ENCODE measurements around the gene WDR38. TPM values are rescaled to one million over a fixed set of nuclear protein-coding genes. Genes with fewer than 3 reads are reported as not detected.
A peak's percentile ranks its signal among the peaks of the same experiment; 100 is the strongest.

Gene WDR38
- total RNA-seq, 1 experiment from 2014 or later: not detected

DNA sequence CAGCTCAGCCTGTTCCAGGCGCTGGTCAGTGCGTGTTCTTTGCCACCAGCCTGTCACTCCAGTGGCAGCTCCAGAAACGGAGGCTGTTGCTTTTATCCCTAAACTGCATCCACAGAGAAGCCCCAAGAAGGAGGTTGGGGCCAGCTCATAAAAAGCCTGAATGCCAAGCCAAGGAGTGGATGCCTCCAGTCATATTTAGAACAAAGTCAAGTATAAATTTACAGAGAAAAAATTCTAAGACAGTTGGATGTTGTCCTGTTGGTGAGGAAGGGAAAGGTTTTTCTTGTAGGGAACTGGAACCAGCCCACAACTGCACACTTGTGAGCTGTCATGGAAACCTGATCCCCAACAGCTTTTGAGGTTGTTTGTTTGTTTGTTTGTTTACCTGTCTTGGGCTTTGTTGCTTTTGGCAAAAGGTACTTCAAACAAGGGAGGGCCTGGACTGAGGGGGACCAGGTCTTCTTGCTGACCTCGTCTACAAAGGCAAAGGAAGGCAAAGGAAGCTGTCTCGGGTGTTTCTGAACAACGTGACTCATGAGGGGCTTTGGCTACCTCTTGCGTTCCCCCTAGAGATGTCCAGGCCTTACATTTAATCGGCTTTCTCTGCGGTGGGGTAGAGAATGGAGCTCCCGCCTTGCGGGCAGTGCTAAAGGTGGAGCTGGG is 39.6 kb upstream of the WDR38 start:
- TF ChIP-seq, protein P1, sequence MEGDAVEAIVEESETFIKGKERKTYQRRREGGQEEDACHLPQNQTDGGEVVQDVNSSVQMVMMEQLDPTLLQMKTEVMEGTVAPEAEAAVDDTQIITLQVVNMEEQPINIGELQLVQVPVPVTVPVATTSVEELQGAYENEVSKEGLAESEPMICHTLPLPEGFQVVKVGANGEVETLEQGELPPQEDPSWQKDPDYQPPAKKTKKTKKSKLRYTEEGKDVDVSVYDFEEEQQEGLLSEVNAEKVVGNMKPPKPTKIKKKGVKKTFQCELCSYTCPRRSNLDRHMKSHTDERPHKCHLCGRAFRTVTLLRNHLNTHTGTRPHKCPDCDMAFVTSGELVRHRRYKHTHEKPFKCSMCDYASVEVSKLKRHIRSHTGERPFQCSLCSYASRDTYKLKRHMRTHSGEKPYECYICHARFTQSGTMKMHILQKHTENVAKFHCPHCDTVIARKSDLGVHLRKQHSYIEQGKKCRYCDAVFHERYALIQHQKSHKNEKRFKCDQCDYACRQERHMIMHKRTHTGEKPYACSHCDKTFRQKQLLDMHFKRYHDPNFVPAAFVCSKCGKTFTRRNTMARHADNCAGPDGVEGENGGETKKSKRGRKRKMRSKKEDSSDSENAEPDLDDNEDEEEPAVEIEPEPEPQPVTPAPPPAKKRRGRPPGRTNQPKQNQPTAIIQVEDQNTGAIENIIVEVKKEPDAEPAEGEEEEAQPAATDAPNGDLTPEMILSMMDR (IDR thresholded peaks at IDR 0.05; ENCODE audit: unreplicated experiment): no peak
- peak overlapping the region; percentile 46 for H3K27ac Mint-ChIP-seq (ENCODE audit: low read depth, unreplicated experiment)
- no peaks in the 10 kb centered on the region for H3K27me3 Mint-ChIP-seq (ENCODE audit: insufficient read depth, unreplicated experiment)
- no peak overlapping the region for H3K4me3 Mint-ChIP-seq (ENCODE audit: unreplicated experiment)
- POLR2A ChIA-PET: interaction anchor here (0.7 to 2.9 kb wide), 11 partner anchors 13 to 56 kb away, joined by 3 to 11 read pairs (median 4); partner anchors contain the start of genes NR6A1, RPL35 and WDR38
- intact Hi-C loops (cut with micrococcal nuclease): loop anchor here (5.0 kb wide), 1 partner anchor 39 kb away; the partner anchor contains the start of gene WDR38
- no peak for DNase-seq (ENCODE audit: unreplicated experiment)
- H3K4me1 Mint-ChIP-seq (ENCODE audit: insufficient read depth, unreplicated experiment): peaks cover 41% of the 10 kb centered on the region
- CTCF ChIA-PET: interaction anchor here (0.6 to 10.1 kb wide), 8 partner anchors 10 to 47 kb away, joined by 3 to 112 read pairs (median 4); partner anchors contain the start of genes NR6A1, OLFML2A and WDR38
- no peaks in the 10 kb centered on the region for H3K36me3 Mint-ChIP-seq (ENCODE audit: insufficient read depth, unreplicated experiment)
- no TSS peak for BruUV-seq (replicated peaks)
- H3K9me3 Mint-ChIP-seq (ENCODE audit: unreplicated experiment): no peaks in the 10 kb centered on the region

DNA sequence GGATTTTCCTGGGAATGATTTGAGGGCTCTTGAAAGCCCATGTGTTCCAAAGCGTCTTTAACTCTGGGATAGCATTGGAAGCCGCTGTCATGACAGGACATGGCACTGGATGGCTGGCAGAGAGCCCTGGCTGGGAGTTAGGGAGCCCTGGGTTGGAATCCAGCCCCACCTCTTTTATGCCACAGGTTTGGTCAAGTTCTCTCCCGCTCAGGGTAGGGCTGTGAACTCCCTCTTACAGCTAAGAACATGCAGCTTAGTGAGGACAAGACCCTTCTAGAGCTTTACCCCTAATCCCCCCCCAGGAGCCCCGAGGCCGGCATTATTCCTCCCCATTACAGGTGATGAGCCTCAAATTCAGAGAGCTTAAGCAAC is 39.1 kb upstream of the WDR38 start:
- CTCF ChIA-PET: interaction anchor here (0.6 to 10.1 kb wide), 8 partner anchors 10 to 61 kb away, joined by 3 to 112 read pairs (median 4); partner anchors contain the start of genes NR6A1, OLFML2A and WDR38
- peak; percentile 55 for DNase-seq (ENCODE audit: unreplicated experiment)
- BruUV-seq (replicated peaks): no TSS peak
- Mint-ChIP-seq H3K4me3 (ENCODE audit: unreplicated experiment) (no peak overlapping the region), H3K27ac (ENCODE audit: low read depth, unreplicated experiment) (peak overlapping the region; percentile 9), H3K9me3 (ENCODE audit: unreplicated experiment) (no peaks in the 10 kb centered on the region), H3K4me1 (ENCODE audit: insufficient read depth, unreplicated experiment) (peaks cover 41% of the 10 kb centered on the region), H3K27me3 (ENCODE audit: insufficient read depth, unreplicated experiment) (no peaks in the 10 kb centered on the region), H3K36me3 (ENCODE audit: insufficient read depth, unreplicated experiment) (no peaks in the 10 kb centered on the region)
- POLR2A ChIA-PET: interaction anchor here (0.5 to 2.9 kb wide), 11 partner anchors 14 to 172 kb away, joined by 3 to 11 read pairs (median 4); partner anchors contain the start of genes RPL35 and WDR38
- intact Hi-C loops (cut with micrococcal nuclease): loop anchor here (5.0 kb wide), 1 partner anchor 38 kb away; the partner anchor contains the start of gene WDR38
- TF ChIP-seq, protein P1 (IDR thresholded peaks at IDR 0.05; ENCODE audit: unreplicated experiment): no peak

DNA sequence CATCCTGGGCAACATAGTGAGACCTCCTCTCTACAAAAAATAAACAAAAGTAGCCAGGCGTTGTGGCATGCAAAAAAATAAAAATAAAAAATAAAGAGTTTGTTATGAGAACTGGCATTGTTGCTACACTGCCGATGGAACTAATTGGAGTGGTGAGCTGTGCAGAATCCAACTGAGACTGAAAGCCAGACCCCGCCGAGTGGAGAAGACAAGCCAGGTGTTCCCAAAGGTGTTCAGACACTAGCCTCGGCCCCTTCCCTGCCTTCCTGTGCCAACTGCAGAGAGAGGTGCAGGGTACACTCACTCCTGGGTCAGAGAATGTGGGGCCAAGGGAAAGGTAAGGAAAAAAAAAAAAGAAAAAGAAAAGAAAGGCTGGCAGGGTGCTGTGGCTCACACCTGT is 37.7 kb upstream of the WDR38 start:
- Mint-ChIP-seq H3K4me1 (ENCODE audit: insufficient read depth, unreplicated experiment) (peaks cover 38% of the 10 kb centered on the region), H3K27me3 (ENCODE audit: insufficient read depth, unreplicated experiment) (no peaks in the 10 kb centered on the region), H3K27ac (ENCODE audit: low read depth, unreplicated experiment) (no peak overlapping the region), H3K36me3 (ENCODE audit: insufficient read depth, unreplicated experiment) (no peaks in the 10 kb centered on the region), H3K4me3 (ENCODE audit: unreplicated experiment) (no peak overlapping the region), H3K9me3 (ENCODE audit: unreplicated experiment) (no peaks in the 10 kb centered on the region)
- ChIA-PET POLR2A (interaction anchor here (0.6 kb wide), 1 partner anchor 34 kb away, joined by 6 read pairs; no protein-coding TSS in a partner anchor), CTCF (interaction anchor here (0.7 to 10.1 kb wide), 2 partner anchors 41 to 429 kb away, joined by 3 to 112 read pairs; partner anchors contain the start of genes NR6A1 and OLFML2A)
- TF ChIP-seq, protein P1 (IDR thresholded peaks at IDR 0.05; ENCODE audit: unreplicated experiment): no peak
- BruUV-seq (replicated peaks): no TSS peak
- intact Hi-C loops (cut with micrococcal nuclease): no loop called here
- DNase-seq (ENCODE audit: unreplicated experiment): no peak

Measured in MCF 10A (cell line).